HG03342 (cell line): ENCODE data around the gene CEP41.

ENCODE experiments used
- ATAC-seq: cut with Tn5 transposase; IDR thresholded peaks from one replicate; pipeline ENCODE4 v1.9.1; 2021; ENCODE audit warnings: mild to moderate bottlenecking, moderate library complexity; ENCODE audit not compliant: unreplicated experiment

CEP41 gene

GRCh38 chr7:130440527-130441365 lies at the start of gene CEP41:
CEP41 (minus strand) TSS chr7:130441016; CDS start chr7:130440966, 50 bp downstream.
- peak; percentile 99 for ATAC-seq

GRCh38 chr7:130490311-130490791 lies 49.5 kb upstream of the CEP41 start:
- ATAC-seq, result no peak

DNA sequence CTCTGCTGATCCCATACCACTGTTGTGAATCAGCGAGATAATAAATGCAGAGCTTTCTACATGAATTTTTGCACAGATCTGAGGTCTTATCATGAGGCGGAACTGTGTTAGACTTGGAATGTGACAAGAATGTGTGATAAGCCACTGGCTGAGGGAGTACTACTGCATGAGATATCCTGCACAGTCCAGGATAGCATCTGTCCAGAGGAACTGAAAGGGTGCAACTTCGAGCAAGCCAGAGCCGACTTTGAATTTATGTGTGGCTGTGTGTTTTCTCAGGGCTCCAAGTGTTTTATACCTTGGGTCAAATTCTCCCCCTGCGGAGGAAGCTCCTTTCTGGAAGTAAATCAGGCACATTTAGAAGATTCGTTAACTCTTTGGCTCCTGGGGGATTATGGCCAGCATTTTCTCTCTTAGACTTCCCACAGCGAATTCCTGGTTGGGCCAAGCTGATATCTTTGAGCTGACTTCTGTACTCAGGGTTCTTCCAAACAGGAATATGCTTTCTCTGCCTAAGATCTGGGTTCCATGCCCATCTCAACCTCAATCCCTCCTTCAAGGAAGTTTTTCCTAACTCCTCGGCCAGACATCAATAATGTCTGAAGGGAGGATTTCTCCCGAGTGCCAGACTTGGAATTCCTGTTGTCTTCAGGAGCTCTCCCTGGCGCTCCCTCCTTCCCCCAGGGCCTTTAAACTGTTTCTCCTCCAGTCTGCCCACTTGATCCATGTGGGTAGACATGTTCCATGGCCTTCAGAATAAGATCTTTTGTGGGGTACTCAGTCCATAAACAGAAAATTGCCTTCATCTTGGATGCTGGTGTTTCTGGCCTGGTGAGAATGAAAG lies 48.5 kb upstream of the CEP41 start:
- ATAC-seq, result no peak

DNA sequence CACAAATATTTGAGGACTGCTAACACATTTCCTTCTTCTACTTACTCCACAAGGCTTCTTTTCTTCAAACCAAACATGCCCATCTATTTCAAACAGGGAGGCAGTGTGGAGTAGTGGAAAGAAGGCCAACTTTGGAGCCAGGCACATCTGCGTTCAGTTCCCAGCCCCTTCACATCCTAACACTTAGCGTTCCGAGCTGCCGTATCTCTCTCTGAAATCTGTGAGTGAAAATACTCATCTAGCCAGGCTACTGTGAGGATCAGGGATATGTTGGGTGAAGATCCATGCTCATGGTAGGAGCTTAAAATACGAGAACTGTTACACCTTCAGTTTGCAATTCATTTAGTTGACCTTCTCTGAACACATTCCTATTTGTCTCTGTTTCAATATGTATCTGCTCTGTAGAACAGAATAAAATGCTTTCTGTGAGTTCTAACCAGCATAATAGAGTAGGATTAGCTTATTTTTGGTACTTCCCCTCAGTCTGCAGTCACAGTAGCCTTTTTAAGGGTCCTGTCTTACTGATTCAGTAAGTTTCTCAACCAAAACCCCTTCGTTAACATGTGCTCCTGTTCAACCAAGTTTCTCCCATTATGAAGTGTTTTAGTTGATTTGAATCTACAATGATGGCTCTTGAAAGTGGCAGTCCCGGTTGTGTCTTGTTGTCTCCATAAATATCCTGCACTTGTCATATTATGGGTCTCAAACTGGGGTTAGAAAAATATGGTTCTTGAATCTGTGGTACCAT lies 47.8 kb upstream of the CEP41 start:
- ATAC-seq, result no peak

GRCh38 chr7:130486954-130487436 lies 46.2 kb upstream of the CEP41 start:
- ATAC-seq, result no peak

- ATAC-seq, result peak; percentile 58
Observed at GRCh38 chr7:130486114-130486953, 45.5 kb upstream of the CEP41 start.

- ATAC-seq, result no peak
Observed at GRCh38 chr7:130485734-130486113, 44.9 kb upstream of the CEP41 start.

- ATAC-seq, result no peak
Observed at GRCh38 chr7:130483031-130483430, 42.2 kb upstream of the CEP41 start.

GRCh38 chr7:130481898-130482297 lies 41.1 kb upstream of the CEP41 start:
- ATAC-seq, result no peak

DNA sequence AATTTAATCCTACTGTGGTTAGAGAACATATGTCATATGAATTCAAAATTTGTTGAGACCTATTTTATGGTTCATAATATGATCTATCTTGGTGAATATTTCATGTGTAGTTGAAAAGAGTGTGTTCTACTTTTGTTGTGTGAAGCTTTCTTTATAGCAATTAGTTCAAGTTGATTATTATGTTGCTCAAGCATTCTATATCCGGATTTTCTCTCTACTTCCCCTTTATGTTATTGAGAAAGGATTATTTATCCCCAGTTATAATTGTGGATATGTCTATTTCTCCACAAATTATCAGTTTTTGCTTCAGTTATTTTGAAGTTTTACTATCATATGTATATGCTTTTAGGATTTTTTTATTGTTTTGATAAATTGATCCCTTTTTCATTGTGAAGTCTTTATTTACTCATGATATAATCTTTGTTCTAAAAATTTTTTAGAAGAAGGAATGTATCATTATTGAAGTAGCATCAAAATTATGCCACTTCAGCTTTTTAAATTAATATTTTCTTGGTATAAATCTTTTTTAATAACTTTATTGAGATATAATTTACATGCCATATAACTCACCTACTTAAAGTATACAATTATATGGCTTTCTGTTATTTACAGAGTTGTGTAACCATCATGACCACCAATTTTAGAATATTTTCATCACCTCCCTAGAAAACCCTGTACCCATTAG lies 39.0 kb upstream of the CEP41 start:
- no peak for ATAC-seq

DNA sequence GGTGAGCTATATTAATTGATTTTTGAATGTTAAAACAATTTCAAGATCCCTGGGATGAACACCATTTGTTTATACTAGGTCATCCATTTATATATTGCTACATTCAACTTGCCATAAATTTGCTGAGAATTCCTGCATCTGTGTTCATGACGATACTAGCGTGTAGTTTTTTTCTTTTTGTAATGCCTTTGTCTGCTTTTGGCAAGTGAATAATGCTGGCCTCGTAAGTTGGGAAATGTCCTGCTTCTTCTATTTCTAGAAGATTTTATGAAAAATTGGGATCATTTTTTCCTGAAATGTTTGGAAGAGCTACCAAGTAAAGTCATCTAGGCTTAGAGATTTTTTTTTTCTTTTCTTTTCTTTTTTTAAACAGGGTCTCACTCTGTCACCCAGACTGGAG lies 38.2 kb upstream of the CEP41 start:
- ATAC-seq, result no peak

- ATAC-seq, result no peak
Observed at GRCh38 chr7:130476297-130477150, 35.7 kb upstream of the CEP41 start.

- no peak for ATAC-seq
Observed at GRCh38 chr7:130475776-130476175, 35.0 kb upstream of the CEP41 start.

GRCh38 chr7:130473876-130474275 lies 33.1 kb upstream of the CEP41 start:
- ATAC-seq, result no peak

GRCh38 chr7:130473289-130473688 lies 32.5 kb upstream of the CEP41 start:
- ATAC-seq, result no peak

GRCh38 chr7:130471974-130472373 lies 31.2 kb upstream of the CEP41 start:
- ATAC-seq, result no peak

- ATAC-seq, result no peak
Observed at GRCh38 chr7:130468612-130469011, 27.8 kb upstream of the CEP41 start.

DNA sequence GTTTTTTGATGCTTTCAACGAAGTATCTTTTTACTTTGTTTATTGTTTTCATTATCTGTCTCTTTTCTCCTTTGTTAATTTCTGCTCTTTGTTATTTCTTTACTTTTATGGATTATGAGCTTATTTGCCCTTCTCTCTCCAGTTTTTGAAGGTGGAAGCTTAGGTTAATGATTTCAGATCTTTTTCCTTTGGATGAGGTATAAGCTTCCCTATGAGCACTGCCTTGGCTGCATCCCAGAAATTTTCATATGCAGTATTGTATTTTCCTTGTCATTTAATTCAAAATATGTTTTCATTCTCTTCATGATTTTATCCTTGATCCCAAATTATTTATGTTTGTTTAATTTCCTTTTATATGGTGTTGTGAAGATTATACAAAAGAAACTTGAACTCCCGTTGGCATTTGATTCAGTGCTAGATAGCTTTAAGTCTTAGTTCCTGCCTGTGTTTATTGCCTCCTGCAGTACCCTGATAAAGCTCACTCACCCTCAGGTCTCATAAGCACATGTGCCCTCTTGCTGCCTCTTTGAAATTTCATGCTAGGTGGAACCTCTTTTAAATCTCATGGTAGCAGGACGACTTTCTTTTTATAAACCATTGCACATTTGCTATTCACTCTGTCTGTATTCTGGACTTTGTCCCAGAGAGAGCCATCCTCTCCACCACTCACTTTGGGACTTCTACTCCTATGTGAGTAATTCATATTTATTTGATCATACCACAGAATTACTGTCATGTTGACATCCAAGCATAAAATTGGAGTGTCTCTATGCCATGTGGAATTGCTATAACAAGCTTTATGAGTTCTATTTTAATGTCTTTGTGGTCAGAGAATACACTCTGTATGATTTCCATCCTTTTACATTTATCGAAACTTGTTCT lies 23.0 kb upstream of the CEP41 start:
- ATAC-seq, result no peak
